WTC11 (cell line): ENCODE measurements around the gene TBC1D22B.

Experiments used
- IRF2 ChIP-seq: sonication (generic); formaldehyde crosslinking; IDR thresholded peaks from 2 replicates; pipeline ENCODE4 v1.8.0; 2022; ENCODE audit warnings: low read depth, missing genetic modification reagents, borderline replicate concordance
- JAZF1 ChIP-seq: fragments of 250-450 bp; sonication (Bioruptor Pico); IDR thresholded peaks from 2 replicates; pipeline ENCODE4 v1.9.0; 2021; ENCODE audit warnings: moderate library complexity, mild to moderate bottlenecking, inconsistent platforms
- TEAD4 ChIP-seq: sonication (generic); formaldehyde crosslinking; IDR thresholded peaks from 2 replicates; pipeline ENCODE4 v1.8.0; 2022; ENCODE audit warnings: mild to moderate bottlenecking, missing genetic modification reagents
- TF ChIP-seq, protein P1 (sequence below): fragments of 200-600 bp; IDR thresholded peaks from 2 replicates; pipeline ENCODE4 v1.8.0; 2022; ENCODE audit warnings: antibody characterized with exemption

DNA sequence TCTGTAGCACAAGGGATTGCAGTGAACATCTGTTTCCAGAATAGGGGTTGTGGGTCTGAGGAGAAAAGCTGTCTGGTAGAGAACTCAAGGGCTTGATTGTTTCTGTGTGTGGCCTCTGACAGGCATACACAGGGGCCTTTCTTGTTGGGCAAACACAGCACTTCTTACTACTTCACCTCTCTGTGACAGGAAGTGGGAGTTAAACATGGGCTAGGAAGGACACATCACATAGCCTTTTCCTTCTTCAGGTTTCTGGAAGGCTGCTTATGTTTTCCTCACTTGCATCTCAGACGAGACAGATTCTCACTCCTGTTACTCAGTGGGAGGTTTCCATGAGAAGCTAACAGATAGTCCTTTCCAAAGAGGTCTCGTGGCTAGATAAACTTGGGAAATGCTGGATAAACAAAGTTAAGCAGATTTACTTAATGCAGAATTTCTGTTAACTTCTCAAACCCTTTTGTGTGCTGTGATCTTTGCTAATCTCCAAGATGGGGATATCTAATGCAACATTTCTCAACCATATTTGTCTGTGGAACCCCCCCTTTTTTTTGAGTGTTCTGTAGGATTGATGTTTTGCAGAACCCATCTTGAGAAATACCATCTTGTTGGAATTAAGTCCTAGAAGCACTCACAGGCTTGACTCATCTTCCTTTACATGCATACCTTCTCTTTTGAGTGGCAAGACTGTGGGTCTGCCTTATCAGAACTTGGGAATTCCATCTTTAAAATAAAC lies 54.3 kb downstream of the TBC1D22B start:
- TF ChIP-seq, protein P1, sequence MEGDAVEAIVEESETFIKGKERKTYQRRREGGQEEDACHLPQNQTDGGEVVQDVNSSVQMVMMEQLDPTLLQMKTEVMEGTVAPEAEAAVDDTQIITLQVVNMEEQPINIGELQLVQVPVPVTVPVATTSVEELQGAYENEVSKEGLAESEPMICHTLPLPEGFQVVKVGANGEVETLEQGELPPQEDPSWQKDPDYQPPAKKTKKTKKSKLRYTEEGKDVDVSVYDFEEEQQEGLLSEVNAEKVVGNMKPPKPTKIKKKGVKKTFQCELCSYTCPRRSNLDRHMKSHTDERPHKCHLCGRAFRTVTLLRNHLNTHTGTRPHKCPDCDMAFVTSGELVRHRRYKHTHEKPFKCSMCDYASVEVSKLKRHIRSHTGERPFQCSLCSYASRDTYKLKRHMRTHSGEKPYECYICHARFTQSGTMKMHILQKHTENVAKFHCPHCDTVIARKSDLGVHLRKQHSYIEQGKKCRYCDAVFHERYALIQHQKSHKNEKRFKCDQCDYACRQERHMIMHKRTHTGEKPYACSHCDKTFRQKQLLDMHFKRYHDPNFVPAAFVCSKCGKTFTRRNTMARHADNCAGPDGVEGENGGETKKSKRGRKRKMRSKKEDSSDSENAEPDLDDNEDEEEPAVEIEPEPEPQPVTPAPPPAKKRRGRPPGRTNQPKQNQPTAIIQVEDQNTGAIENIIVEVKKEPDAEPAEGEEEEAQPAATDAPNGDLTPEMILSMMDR: no peak
- no peak for TF ChIP-seq TEAD4
- TF ChIP-seq IRF2 (CRISPR knock-in tag): no peak
- no peak for TF ChIP-seq JAZF1 (CRISPR knock-in tag)
